HG03159 (cell line): ENCODE results near the gene FRRS1.
A peak's percentile ranks its signal among the peaks of the same experiment; 100 is the strongest.
"Not testable (repeated sequence)": the region's sequence is repeated elsewhere in the genome, so short reads cannot be mapped to it uniquely, and the experiment has no call there.

ENCODE experiments used
- ATAC-seq: cut with Tn5 transposase; IDR thresholded peaks from one replicate; pipeline ENCODE4 v1.9.1; 2021; ENCODE audit warnings: mild to moderate bottlenecking, moderate library complexity; ENCODE audit not compliant: unreplicated experiment

FRRS1 gene, protein sequence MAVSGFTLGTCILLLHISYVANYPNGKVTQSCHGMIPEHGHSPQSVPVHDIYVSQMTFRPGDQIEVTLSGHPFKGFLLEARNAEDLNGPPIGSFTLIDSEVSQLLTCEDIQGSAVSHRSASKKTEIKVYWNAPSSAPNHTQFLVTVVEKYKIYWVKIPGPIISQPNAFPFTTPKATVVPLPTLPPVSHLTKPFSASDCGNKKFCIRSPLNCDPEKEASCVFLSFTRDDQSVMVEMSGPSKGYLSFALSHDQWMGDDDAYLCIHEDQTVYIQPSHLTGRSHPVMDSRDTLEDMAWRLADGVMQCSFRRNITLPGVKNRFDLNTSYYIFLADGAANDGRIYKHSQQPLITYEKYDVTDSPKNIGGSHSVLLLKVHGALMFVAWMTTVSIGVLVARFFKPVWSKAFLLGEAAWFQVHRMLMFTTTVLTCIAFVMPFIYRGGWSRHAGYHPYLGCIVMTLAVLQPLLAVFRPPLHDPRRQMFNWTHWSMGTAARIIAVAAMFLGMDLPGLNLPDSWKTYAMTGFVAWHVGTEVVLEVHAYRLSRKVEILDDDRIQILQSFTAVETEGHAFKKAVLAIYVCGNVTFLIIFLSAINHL

DNA sequence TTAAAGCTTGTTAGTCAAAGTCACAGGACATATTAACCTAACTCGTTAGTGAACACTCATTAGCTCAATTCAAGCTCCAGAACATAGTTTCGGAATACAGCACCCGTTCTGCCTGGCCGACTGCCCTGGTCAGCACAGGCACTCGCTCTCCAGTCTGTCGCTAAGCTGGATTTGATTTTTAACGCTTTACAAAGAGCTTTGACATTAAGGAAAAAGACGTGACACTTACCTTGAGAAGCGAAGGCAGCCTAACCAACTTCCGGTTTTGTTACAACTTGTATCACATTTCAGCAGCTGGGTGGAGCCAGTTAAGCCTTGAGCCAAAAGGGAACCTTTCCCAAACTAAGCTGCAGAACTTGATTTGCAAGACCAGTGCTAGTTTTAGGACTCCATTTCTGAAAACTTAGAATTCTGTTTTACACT, at the start of gene FRRS1:
Gene FRRS1 (minus strand): TSS at position 258 of the 423 bp plus-strand sequence. CDS start 17,867 bp downstream, outside the sequence.
- peak; percentile 93 for ATAC-seq

- no peak for ATAC-seq
Measured at GRCh38 chr1:99814373-99814900, 48.0 kb upstream of the FRRS1 start.

- ATAC-seq, result no peak
Measured at GRCh38 chr1:99811747-99812146, 45.3 kb upstream of the FRRS1 start.

DNA sequence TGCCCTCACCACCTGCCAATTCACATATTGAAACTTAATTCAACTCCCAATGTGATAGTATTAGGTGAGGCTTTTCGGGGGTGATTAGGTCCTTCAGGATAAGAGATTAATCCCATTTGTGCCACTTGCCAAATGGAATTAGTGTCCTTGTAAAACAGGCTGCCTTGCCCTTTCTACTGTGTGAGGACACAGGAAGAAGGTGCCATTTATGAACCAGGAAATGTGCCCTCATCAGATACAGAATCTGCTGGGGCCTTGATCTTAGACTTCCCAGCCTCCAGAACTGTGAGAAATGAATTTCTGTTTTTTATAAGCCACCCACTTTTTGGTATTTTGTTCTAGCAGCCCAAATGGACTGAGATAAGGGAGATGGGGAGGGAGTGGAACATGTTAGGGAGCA, 44.6 kb upstream of the FRRS1 start:
- no peak for ATAC-seq

GRCh38 chr1:99808391-99809115, 42.1 kb upstream of the FRRS1 start:
- peak; percentile 83 for ATAC-seq

GRCh38 chr1:99806882-99807281, 40.4 kb upstream of the FRRS1 start:
- no peak for ATAC-seq

DNA sequence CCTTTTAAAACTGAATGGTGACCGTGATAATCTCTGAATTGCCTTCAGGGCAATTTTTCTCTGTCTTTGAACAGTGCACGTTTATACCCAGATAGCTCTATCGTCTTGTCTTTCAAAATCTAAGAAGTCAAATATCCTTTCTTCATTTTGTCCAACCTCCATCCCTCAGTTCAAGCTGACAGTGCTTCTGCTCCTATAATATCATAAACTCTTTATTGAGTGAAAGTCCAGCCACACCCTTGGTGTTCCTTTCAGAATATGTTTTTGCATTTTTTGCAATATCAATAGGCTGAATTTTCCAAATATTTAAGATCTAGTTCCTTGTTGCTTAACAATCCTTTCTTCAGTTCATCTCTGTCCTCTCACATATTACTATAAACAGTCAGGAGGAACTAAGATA, 35.1 kb upstream of the FRRS1 start:
- ATAC-seq, result no peak

DNA sequence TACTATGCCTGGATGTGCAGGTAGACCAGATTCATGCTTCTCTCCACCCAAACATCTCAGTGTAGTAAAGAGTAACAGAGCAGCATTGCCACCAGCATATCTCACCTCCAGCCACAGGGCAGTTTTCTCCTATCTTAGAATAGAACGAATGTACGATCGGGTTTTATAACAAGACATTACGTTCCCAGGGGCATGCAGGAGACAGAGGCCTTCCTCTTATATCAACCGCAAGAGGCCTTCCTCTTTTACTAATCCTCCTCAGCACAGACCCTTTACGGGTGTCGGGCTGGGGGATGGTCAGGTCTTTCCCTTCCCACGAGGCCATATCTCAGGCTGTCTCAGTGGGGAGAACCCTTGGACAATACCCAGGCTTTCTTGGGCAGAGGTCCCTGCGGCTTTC, 27.4 kb upstream of the FRRS1 start:
- ATAC-seq, result not testable (repeated sequence)

DNA sequence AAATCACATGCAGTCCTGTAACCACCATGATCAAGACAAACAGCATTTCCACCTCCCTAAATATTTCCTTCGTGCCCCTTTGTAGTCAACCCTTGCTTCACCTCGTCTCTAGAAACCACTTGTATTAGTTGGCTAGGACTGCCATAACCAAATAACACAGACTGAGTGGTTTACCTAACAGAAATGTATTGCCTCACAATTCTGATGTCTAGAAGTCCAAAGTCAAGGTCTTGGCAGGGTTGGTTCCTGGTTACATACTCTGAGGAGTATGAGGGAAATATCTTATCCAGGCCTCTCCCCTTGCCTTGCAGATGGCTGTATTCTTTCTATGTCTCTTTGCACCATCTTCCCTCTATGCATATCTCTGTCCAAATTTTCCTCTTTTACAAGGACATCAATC, 23.3 kb upstream of the FRRS1 start:
- ATAC-seq, result no peak

DNA sequence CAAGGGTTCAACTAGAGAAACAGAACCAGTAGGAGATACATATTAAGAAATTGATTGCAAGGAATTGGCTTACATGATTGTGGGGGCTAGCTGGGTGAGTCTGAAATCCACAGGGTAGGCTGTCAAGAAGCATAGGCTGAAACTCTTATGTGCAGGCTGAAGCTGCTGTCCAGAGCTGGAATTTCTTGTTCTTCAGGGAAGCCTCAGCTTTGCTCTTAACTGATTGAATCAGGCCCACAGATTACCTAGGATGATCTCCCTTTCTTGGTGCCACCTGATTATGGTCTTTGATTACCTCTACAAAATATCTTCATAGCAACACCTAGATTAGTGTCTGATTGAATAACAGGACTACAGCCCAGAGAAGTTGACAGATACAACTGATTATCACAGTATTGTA, 22.5 kb upstream of the FRRS1 start:
- ATAC-seq, result no peak

DNA sequence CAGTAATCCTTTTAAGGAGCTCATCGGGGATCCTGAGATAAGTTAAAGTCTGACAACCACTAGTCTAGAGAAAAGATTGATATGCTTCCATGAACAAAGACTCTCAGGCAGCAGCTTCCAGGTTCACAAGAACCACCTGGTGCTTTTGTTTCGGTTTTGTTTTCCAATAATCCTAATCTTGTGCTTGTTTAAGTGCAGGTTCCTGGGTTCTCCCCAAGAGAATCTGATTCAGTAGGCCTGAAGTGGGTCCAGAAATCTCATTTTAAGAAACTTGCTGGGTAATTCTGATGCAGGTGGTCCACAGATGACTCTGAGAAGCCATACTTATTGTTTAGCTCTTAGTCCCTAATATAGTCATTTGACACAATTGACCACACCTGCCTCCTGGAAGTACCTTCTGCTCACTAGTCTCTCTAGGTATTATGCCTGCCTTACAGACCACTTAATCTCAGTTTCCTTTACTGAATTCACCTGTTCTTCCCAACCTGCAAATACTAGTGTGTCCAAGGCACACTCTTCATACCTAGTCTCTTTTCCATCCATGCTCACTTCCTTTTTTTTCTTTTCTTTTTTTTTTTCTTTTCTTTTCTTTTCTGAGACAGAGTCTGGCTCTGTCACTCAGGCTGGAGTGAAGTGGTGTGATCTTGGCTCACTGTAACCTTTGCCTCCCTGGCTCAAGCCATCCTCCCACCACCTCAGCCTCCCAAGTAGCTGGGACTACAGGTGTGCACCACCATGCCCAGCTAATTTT, 20.5 kb upstream of the FRRS1 start:
- ATAC-seq, result peak; percentile 84

GRCh38 chr1:99784809-99785255, 18.4 kb upstream of the FRRS1 start:
- no peak for ATAC-seq

DNA sequence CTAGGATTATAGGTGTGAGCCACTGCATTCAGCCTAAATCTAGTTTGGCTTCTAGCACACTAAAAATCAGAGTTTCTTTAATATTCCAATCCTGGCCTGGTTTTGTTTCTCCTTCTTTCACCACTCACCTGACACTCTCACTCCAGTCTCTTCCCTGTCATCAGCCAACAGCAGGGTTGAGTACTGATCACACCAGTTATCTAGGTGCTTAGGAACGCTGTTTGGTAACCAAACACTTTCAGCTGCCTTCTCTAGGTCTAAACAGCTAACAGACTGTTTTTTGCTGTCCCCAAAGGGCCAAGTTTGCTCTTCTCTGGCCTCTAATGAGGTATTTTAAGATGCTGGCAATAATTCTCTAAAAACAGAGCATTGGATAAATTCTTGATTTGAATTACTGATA, 17.7 kb upstream of the FRRS1 start:
- no peak for ATAC-seq

- ATAC-seq, result no peak
Measured at GRCh38 chr1:99782920-99783319, 16.5 kb upstream of the FRRS1 start.

DNA sequence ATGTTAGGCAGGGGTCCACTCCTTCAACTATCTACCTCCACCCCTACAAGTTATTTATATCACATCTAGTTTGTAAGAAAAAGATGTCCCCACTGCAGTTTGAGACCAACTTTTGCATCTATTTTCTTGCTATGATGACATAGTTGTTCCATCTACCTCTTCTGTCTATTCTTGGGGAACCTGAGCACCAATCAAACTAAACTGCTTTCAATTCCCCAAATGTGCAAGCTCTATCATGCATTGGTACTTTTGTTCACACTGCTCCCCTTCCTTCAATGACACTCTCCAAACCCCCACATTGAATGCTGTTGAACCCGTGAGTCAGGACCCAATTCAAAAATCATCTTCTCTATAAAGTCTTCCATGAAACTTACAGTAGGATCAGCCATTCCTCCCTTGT, 16.0 kb upstream of the FRRS1 start:
- ATAC-seq, result no peak

GRCh38 chr1:99781798-99782197, 15.4 kb upstream of the FRRS1 start:
- no peak for ATAC-seq

- no peak for ATAC-seq
Measured at GRCh38 chr1:99777752-99778151, 11.3 kb upstream of the FRRS1 start.

DNA sequence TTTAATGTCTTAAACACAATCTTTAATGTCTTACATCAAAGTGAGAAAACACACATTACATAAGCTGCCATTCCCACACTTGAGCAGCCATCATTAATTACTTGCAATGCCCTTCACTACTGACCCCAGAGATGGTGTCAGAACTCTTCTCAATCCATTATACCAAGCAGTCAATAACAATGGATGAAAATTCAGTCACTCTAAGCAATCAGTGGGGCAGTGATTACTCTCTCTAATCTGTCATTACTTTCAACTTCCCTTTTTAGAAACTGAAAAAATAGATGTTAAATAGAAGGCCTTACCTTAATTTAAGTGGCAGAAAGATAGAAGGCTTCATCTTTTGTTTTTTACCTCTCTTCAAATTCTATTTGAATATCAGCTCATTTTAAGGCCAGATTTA, 9.7 kb upstream of the FRRS1 start:
- no peak for ATAC-seq

DNA sequence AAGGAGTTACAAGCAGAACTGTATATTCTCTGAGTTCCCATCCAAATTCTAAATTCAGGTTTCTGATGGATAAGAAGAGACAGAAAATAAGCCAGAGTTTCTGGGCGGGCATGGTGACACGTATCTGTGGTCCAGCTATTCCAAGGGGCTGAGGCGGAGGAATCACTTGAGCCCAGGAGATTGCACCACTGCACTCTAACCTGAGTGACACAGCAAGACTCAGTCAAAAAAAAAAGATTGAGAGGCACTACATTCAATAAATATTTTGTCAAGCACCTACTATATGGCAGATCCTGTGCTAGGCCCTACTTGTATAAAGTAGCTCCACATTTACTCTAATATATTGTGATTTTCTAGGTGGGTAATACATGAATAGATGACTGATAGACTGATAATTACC, 6.4 kb upstream of the FRRS1 start:
- ATAC-seq, result no peak

DNA sequence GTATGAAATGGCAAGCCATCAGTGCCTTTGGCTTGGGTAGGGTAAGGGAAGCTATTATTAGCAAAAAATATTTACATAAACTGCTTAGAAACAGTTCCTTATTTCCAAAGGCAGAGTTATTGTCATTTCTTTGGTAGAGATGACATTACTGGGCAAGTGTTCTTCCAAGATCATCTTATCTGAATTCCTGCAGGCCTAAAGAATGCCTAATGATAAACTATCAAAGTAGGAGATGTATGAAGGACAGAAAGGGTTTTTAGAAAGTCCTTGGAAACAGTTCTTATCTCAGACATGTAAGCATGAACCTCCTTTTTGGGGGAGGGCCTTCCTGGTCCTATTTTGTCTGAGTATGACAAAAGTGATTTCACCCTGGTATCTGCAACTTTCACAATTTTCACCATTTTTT, 5.1 kb upstream of the FRRS1 start:
- no peak for ATAC-seq
